Right lobe of liver (tissue), 6 donors: Measurements from ENCODE around the gene SSBP3. TPM values are rescaled to one million over a fixed set of nuclear protein-coding genes. Genes with fewer than 3 reads are reported as not detected.
"Not testable (repeated sequence)": the region's sequence is repeated elsewhere in the genome, so short reads cannot be mapped to it uniquely, and the experiment has no call there.

Source experiments
- ATAC-seq, 4 donors: fragments of 200-7000 bp; cut with Tn5 transposase; one replicate each; pipeline ENCODE4 v1.9.1; 2020; ENCODE audit warnings: mild to moderate bottlenecking in 4 of 4, moderate library complexity in 4 of 4
- DNase-seq, 3 donors: peaks; one replicate each; pipeline ENCODE4 v3.0.0-alpha.2; 2020
- H3K27ac ChIP-seq, 3 donors: fragments of 200-600 bp; one replicate each; pipeline ENCODE4 v1.8.0; 2022
- H3K27me3 ChIP-seq, 2 donors: fragments of 200-600 bp; one replicate each; pipeline ENCODE4 v1.8.0; 2022
- H3K36me3 ChIP-seq, 4 donors: fragments of 200-600 bp; sonication (generic) in 1 of 4; one replicate each; pipeline versions ENCODE4 v1.5.1 to v1.8.0; 2017 to 2022; ENCODE audit warnings: control low read depth in 1 of 4
- H3K4me1 ChIP-seq, 4 donors: fragments of 200-600 bp; sonication (generic) in 1 of 4; one replicate each; pipeline versions ENCODE4 v1.5.1 to v1.8.0; 2017 to 2022; ENCODE audit warnings: control low read depth in 1 of 4
- H3K4me3 ChIP-seq, 3 donors: fragments of 200-600 bp; one replicate each; pipeline ENCODE4 v1.8.0; 2022
- H3K9me3 ChIP-seq, 4 donors: fragments of 200-600 bp; sonication (generic) in 1 of 4; one replicate each; pipeline versions ENCODE4 v1.5.1 to v1.8.0; 2017 to 2022; ENCODE audit warnings: control low read depth in 1 of 4
- CTCF ChIP-seq, 4 donors: fragments of 200-600 bp in 3 of 4; fragments of 450-650 bp in 1 of 4; IDR thresholded peaks; one replicate each; pipeline versions ENCODE4 v1.5.1 to v1.8.0; 2016 to 2022; ENCODE audit warnings: antibody characterized with exemption in 4 of 4, mild to moderate bottlenecking in 2 of 4
- POLR2A ChIP-seq: fragments of 450-650 bp; IDR thresholded peaks from one replicate; pipeline ENCODE4 v1.6.1; 2017; ENCODE audit warnings: antibody characterized with exemption, mild to moderate bottlenecking
- WGBS: methylation state at CpG from one replicate; pipeline ENCODE4 v1.1.6; 2018; ENCODE audit warnings: low coverage, low lambda C conversion rate; ENCODE audit not compliant: insufficient coverage; ENCODE audit errors: missing lambda C conversion rate; 5-methylcytosine and 5-hydroxymethylcytosine counted together
- intact Hi-C, 2 donors: fragments of 100-400 bp; cut with DNase I; formaldehyde crosslinking; loops; one replicate each; pipeline versions ENCODE4 v1.11.2 to v1.14.1; 2022
- total RNA-seq, 6 experiments: library from RNA; depleted of rRNA in 2 of 6; stranded (reverse); fragments of >200 nt in 2 of 6; fragmentation: NEBNext Ultra II Directional in 3 of 6; extraction: Animal tissue kit (Norgen Biotek cat#: 25700) in 3 of 6; gene quantifications; one replicate each; pipeline versions ENCODE4 v1.1.0 to v1.2.4, GENCODE V29; 2016 to 2023
- donor health status: DM: no; HTN: yes; CAD: no.
- donor health status: DM: no; HTN: no; CAD: no.
- donor health status: DM: no; HTN: no; CAD: no.
- donor health status: DM: no; HTN: yes; CAD: no.
- donor health status: DM: no; HTN: yes; CAD: no.

The SSBP3 gene
- total RNA-seq, 6 experiments from 2014 or later: 19.4 to 34.1 (median 24.4) TPM

- DNase-seq (no peak), ATAC-seq (no peak)
- no peaks in the 10 kb centered on the region for H3K27me3 ChIP-seq
- no peak overlapping the region for H3K4me3 ChIP-seq
- H3K27ac ChIP-seq: peak overlapping the region in 1 of 3 donors; percentile 39
- no peaks in the 10 kb centered on the region for H3K36me3 ChIP-seq
- H3K4me1 ChIP-seq: peaks cover 0 to 16% (median 5%) of the 10 kb centered on the region in 4 donors
- 81% methylated on average over 5 of the region's 6 CpGs for WGBS
- intact Hi-C loops: no loop called here
- no peak for TF ChIP-seq POLR2A
- no peak for TF ChIP-seq CTCF (IDR thresholded peaks at IDR 0.05)
- no peaks in the 10 kb centered on the region for H3K9me3 ChIP-seq
Observed at GRCh38 chr1:54347261-54347954, 58.8 kb downstream of the SSBP3 start.

GRCh38 chr1:54345548-54345947, 60.6 kb downstream of the SSBP3 start:
- H3K36me3 ChIP-seq, ATAC-seq, H3K27me3 ChIP-seq, H3K27ac ChIP-seq, intact Hi-C loops, DNase-seq, H3K9me3 ChIP-seq, H3K4me3 ChIP-seq: not testable (repeated sequence)
- WGBS: 93% methylated on average over 11 of the region's 13 CpGs
- H3K4me1 ChIP-seq: peaks cover 0 to 16% (median 5%) of the 10 kb centered on the region in 4 donors

- ATAC-seq (no peak), DNase-seq (no peak)
- TF ChIP-seq CTCF (IDR thresholded peaks at IDR 0.05) (no peak), POLR2A (no peak)
Observed at GRCh38 chr1:54345116-54345515, 61.1 kb downstream of the SSBP3 start.

GRCh38 chr1:54342742-54343687, 63.2 kb downstream of the SSBP3 start:
- TF ChIP-seq CTCF (IDR thresholded peaks at IDR 0.05): no peak
- TF ChIP-seq POLR2A: no peak
- ATAC-seq (no peak), DNase-seq (no peak)
- Histone ChIP-seq H3K4me1 (peaks cover 0 to 8% (median 2%) of the 10 kb centered on the region in 4 donors), H3K27me3 (no peaks in the 10 kb centered on the region), H3K9me3 (no peaks in the 10 kb centered on the region), H3K4me3 (no peak overlapping the region), H3K36me3 (no peaks in the 10 kb centered on the region), H3K27ac (no peak overlapping the region)
- WGBS: 92% methylated on average over 6 of the region's 26 CpGs
- intact Hi-C loops: no loop called here

More at GRCh38 chr1:54345116-54345515, 61.1 kb downstream of the SSBP3 start:
- Histone ChIP-seq H3K9me3 (no peaks in the 10 kb centered on the region), H3K27ac (no peak overlapping the region), H3K4me3 (no peak overlapping the region), H3K27me3 (no peaks in the 10 kb centered on the region), H3K4me1 (peaks cover 0 to 16% (median 5%) of the 10 kb centered on the region in 4 donors), H3K36me3 (no peaks in the 10 kb centered on the region)
- intact Hi-C loops: no loop called here
- WGBS: 95% methylated on average over 6 of the region's 7 CpGs

GRCh38 chr1:54342288-54342687, 63.9 kb downstream of the SSBP3 start:
- H3K4me3 ChIP-seq: no peak overlapping the region
- DNase-seq (no peak), ATAC-seq (peak in 1 of 4 donors; percentile 21)
- intact Hi-C loops: no loop called here
- H3K27ac ChIP-seq: no peak overlapping the region
- no peaks in the 10 kb centered on the region for H3K36me3 ChIP-seq
- no peaks in the 10 kb centered on the region for H3K27me3 ChIP-seq
- no peaks in the 10 kb centered on the region for H3K9me3 ChIP-seq
- TF ChIP-seq POLR2A (no peak), CTCF (IDR thresholded peaks at IDR 0.05) (no peak)
- H3K4me1 ChIP-seq: peaks cover 0 to under 1% (median 0%) of the 10 kb centered on the region in 4 donors
- WGBS: 78% methylated on average over 1 of the region's 2 CpGs
